Mesodermal cell (in vitro differentiated cells): Measurements from ENCODE around the gene DUSP15. TPM values are rescaled to one million over a fixed set of nuclear protein-coding genes. Genes with fewer than 3 reads are reported as not detected.
A peak's percentile ranks its signal among the peaks of the same experiment; 100 is the strongest.
"Not testable (repeated sequence)": the region's sequence is repeated elsewhere in the genome, so short reads cannot be mapped to it uniquely, and the experiment has no call there.

Experiments used
- H3K27ac ChIP-seq: 2 replicates; pipeline ENCODE4 v1.7.0; 2013; ENCODE audit warnings: mild to moderate bottlenecking, low read depth, low read length, moderate library complexity; ENCODE audit not compliant: severe bottlenecking
- H3K36me3 ChIP-seq: 2 replicates; pipeline ENCODE4 v1.7.1; 2013; ENCODE audit warnings: mild to moderate bottlenecking, low read length, moderate library complexity; ENCODE audit not compliant: control insufficient read depth, insufficient read depth
- H3K4me1 ChIP-seq: one replicate; pipeline ENCODE4 v1.7.1; 2013; ENCODE audit warnings: mild to moderate bottlenecking, low read length; ENCODE audit not compliant: insufficient read depth, control insufficient read depth, poor library complexity, severe bottlenecking
- H3K4me3 ChIP-seq: 2 replicates; pipeline ENCODE4 v1.7.0; 2013; ENCODE audit warnings: low read length, control low read depth, mild to moderate bottlenecking; ENCODE audit not compliant: insufficient read depth, poor library complexity, severe bottlenecking; ENCODE audit errors: extremely low read depth
- H3K9me3 ChIP-seq: 2 replicates; pipeline ENCODE4 v1.7.1; 2013; ENCODE audit warnings: mild to moderate bottlenecking, low read length, moderate library complexity; ENCODE audit not compliant: control insufficient read depth
- WGBS, 2 experiments: methylation state at CpG; one replicate each; pipeline ENCODE4 v1.1.5; 2013; ENCODE audit warnings: missing lambda C conversion rate in 2 of 2; ENCODE audit not compliant: insufficient coverage in 2 of 2; 5-methylcytosine and 5-hydroxymethylcytosine counted together
- polyA plus RNA-seq, 2 experiments: library from polyadenylated mRNA; stranded (reverse); fragments of 50-300 nt; gene quantifications; one replicate each; pipeline ENCODE4 v1.2.3, GENCODE V29; 2013

Gene DUSP15, protein sequence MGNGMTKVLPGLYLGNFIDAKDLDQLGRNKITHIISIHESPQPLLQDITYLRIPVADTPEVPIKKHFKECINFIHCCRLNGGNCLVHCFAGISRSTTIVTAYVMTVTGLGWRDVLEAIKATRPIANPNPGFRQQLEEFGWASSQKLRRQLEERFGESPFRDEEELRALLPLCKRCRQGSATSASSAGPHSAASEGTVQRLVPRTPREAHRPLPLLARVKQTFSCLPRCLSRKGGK
- 4.1 TPM for polyA plus RNA-seq (2013, experiment 1 of 2)
- polyA plus RNA-seq (2013, experiment 2 of 2), result 3.2 TPM

DNA sequence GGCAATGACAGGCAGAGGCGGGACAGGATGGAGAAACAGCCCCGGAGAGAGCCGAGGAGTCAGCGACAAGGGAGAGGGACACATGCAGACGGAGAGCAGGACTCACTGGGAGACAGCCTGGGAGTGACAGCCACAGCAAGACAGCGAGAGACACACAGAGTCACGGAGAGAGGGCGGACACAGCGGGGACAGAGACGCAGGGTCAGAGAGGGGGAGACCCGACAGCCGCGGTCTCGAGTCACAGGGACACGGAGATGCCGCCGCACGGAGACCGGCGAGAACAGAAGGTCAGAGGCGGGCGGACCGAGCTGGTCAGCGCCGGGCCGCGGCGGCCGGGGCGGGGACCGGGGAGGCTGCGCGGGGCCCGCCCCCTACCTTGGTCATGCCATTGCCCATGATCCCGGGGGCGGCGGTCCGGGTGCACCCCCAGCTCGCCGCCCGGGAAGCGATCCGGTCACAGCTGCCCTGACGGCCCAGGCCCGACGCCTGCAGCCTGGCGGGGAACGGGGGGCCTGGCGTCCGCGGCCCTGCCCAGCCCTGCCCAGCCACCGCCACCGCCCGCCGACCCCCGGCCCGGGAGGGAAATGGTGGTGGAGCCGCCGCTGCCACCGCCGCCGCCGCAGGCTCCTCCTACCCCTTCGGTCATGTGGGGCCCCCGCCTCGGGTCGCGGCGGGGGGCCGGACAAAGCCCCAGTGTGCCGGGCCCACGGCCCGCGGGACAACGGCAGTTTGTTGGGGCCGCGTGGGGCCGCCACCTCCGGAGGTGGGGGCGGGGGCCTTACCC is at the start of gene DUSP15, which contains the start of gene TTLL9:
Gene DUSP15, minus strand, starts transcription at position 586 of the 784 bp plus-strand sequence. Its CDS starts 190 bp downstream, at position 396.
Gene TTLL9, plus strand, starts transcription at position 693 of the 784 bp plus-strand sequence. CDS start 493 bp downstream, outside the sequence.
- Histone ChIP-seq H3K4me3 (peak within 1 kb of the TSS; percentile 56), H3K9me3 (no peaks in the 10 kb centered on the region), H3K4me1 (no peaks in the 10 kb centered on the region), H3K27ac (no peak within 1 kb of the TSS), H3K36me3 (no peaks in the 10 kb centered on the region)
- WGBS, 2 experiments, result 1% methylated on average over 53 to 76 of the region's 80 CpGs

DNA sequence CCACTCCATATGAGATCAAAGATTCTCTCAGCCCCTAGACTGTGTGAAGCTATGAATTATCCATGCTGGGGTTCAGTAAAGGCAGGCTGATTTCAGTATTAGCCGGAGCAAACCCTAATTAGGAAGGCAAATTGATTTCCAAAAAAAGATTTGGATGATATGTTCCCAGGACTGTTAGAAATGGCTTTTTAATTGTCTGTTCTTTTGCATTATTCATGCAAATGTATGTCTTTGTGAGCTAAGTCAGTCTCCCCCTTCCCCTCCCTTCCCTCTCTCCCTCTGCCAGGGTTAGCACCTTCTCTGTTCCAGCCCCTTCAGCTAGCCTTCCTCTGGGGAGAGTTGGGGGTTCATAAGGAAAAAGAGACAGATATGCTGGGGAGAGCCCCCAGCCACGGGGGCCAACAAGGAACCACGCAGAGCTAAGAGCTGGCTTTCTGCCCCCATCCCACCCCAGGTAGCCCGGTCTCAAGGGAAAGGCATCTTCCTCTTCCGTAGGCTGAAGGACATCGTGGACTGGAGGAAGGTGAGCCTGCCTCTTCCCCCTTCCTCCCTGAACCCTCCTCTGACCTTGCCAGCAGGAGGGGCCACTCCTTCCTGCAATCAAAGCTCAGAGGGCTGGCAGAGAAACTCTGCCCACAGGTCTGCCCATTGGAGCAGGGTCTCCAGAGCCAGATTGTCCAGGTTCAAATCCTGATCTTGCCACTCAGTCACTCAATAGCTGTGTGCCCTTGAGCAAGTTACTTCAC is 49.3 kb upstream of the DUSP15 start:
- H3K4me3 ChIP-seq, result no peak overlapping the region
- no peaks in the 10 kb centered on the region for H3K9me3 ChIP-seq
- H3K27ac ChIP-seq, result no peak overlapping the region
- H3K36me3 ChIP-seq, result no peaks in the 10 kb centered on the region
- H3K4me1 ChIP-seq, result peaks cover 4% of the 10 kb centered on the region
- WGBS, 2 experiments, result 50 to 86% methylated on average over 1 to 6 of the region's 6 CpGs

DNA sequence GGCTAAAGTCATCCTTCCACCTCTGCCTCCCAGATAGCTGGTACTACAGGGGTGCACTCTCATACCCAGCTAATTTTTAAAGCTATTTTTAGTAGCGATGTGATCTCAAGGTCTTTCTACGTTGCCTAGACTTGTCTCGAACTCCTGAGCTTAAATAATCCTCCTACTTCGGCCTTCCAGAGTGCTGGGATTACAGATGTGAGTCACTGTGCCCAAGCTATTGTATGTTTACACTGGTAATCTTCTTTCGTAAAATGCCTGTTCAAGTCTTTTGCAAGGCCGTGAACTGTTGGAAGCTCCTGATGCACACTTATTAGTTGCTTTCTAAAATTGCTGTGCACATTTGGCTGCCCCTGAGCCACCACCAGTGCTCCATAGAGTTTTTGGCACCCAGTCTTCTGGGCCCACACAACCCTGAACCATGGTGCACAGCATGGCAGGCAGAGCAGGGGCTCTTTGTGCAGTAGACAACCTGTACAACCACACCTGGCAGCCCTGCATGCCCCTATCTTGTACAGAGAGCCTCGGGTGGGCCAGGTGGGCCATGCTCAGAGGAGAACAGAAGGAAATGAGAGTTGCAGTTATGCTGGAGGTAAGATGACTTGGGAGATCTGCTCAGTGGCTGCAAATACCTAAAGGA is 48.3 kb upstream of the DUSP15 start:
- no peaks in the 10 kb centered on the region for H3K36me3 ChIP-seq
- 85 to 88% methylated on average over 7 of the region's 7 CpGs for WGBS, 2 experiments
- H3K4me1 ChIP-seq, result peaks cover 4% of the 10 kb centered on the region
- H3K9me3 ChIP-seq, result no peaks in the 10 kb centered on the region
- no peak overlapping the region for H3K4me3 ChIP-seq
- H3K27ac ChIP-seq, result no peak overlapping the region

DNA sequence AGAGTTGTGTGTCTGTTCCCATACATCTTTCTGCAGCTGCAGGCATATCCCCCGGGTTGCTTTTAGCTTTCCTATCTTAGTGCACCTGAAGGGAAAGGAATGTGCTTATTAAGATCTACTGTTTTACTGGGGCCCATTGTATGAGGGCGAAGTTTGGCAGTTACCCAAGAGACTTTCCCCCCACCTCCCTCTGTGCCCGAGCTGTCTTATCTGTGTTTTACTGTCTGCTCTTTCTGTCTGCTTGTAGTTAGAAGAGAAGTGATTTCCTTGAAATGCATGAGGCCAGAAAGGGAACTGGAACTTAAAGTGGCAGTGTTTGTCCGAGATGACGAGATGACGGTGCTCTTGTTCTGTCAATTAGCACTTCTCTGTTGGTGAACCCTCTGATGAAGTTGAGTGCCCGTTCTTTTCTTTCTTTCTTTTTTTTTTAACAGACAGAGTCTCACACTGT is 47.7 kb upstream of the DUSP15 start:
- not testable (repeated sequence) for H3K4me3 ChIP-seq, H3K27ac ChIP-seq, H3K36me3 ChIP-seq, H3K9me3 ChIP-seq, H3K4me1 ChIP-seq
- WGBS, 2 experiments, result 78 to 79% methylated on average over 3 to 4 of the region's 7 CpGs

DNA sequence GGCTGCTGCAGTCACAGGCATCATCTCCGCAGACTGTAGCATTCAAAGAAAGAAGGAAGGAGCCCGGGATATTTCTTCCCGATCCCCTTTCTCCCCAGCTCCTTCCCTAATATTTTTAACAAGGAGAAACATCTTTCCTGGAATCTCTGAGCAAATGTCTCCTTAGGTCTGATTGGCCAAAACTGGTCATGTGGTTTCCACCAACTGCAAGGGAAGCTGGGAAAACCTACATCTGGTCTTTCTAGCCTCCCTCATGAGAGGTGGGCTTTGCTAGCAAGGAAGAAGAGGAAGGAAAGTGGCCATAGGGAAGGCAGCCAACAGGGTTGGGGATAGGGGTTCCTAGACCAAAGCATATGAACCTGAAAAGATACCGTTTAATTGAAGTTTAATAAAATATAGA is 46.4 kb upstream of the DUSP15 start:
- H3K4me1 ChIP-seq, result peaks cover 4% of the 10 kb centered on the region
- H3K36me3 ChIP-seq, result no peaks in the 10 kb centered on the region
- H3K9me3 ChIP-seq, result no peaks in the 10 kb centered on the region
- no peak overlapping the region for H3K4me3 ChIP-seq
- 100% methylated on average over 1 of the region's 4 CpGs for WGBS, 2 experiments
- no peak overlapping the region for H3K27ac ChIP-seq

DNA sequence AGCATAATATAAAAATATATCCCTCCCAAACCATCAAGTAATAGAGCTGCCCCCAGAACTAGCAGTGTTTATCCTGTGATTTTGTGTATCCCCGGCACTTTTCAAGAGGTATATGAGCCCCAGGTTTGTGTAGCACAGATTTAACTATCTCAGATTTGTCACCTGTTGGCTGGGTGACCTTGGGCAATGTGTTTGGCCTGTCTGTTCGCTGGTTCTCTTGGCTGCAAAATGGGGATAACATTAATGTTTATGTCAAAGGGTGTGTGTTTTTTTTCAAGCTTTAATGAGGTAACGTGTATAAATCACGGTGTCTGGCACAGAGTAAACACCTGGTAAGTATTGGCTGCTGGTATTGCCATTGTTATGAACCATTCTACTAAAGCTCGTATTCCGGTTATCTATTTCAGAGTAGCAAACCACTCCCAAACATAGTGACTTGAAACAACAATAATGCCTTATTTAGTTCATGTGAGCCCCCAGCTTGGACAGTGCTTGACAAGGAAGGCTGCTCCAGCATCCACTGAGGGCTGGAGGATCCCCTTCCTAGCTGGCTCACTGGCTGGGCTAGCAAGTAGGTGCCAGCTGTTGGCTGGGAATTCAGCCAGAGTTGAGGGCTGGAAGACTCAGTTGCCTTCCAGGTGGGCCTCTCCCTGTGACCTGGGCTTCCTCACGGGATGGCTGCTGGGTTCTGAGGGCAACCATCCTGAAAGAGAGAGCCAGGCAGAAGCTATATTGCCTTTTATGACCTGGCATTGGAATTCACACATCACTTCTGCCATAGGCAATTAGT is 45.4 kb upstream of the DUSP15 start:
- H3K36me3 ChIP-seq, result no peaks in the 10 kb centered on the region
- no peak overlapping the region for H3K27ac ChIP-seq
- no peak overlapping the region for H3K4me3 ChIP-seq
- H3K4me1 ChIP-seq, result peaks cover 4% of the 10 kb centered on the region
- no peaks in the 10 kb centered on the region for H3K9me3 ChIP-seq
- WGBS, 2 experiments, result 91 to 92% methylated on average over 7 of the region's 7 CpGs

DNA sequence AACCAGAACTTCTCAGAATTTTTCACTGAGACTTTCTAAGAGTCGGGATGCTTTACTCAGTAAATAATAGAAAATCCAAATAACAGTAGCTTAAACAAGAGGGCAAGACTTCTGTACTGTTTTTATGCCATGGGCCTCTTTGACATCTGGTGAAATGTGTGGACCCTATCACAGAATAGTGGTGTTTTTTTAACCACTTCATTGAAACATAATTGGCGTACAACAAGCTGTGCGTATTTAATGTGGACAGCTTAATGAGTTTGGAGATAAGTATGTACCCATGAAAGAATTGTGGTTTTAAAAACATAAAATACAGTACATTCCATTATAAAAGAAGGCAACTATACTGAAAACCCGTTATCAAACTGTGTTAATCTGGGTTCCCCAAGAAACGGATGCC is 43.8 kb upstream of the DUSP15 start:
- H3K4me1 ChIP-seq, result peaks cover 4% of the 10 kb centered on the region
- no peaks in the 10 kb centered on the region for H3K36me3 ChIP-seq
- no peak overlapping the region for H3K4me3 ChIP-seq
- H3K27ac ChIP-seq, result no peak overlapping the region
- 76 to 86% methylated on average over 2 of the region's 5 CpGs for WGBS, 2 experiments
- H3K9me3 ChIP-seq, result no peaks in the 10 kb centered on the region

DNA sequence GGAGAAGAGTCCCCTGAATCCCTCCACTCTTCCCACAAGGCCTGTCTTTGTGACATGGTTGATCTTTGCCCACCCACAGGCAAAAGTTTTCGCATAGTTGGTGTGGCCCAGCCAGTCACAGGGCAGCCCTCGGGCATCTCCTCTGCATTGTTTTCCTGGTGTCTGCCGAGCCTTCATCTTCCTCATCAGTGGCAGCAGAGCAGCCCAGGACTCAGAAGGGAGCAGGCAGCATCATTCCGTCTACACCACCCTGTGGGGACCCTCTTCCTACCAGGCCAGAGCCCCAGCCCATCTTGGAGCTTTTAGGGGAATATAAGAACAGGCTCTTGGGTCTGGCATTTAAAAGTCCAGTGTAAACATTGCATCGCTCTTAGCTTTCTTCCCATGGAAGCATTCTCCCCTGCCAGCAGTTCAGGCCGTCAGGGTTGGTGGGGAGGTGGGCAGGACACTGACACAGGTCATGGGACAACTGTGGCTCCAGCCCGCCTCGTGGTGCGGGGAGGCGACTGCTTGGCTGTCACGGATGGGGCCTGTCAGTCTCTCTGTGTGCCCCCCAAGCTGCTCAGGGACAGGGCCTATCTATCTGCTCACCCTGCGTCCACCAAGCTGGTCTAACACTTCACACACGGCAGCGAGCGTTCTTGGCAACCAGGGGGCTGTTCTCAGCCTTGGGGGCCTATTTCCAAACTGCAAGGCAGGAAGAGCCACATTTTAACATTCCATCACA is 43.3 kb upstream of the DUSP15 start:
- peaks cover 4% of the 10 kb centered on the region for H3K4me1 ChIP-seq
- H3K27ac ChIP-seq, result no peak overlapping the region
- H3K36me3 ChIP-seq, result no peaks in the 10 kb centered on the region
- no peaks in the 10 kb centered on the region for H3K9me3 ChIP-seq
- no peak overlapping the region for H3K4me3 ChIP-seq
- WGBS, 2 experiments, result 74 to 84% methylated on average over 13 of the region's 15 CpGs

DNA sequence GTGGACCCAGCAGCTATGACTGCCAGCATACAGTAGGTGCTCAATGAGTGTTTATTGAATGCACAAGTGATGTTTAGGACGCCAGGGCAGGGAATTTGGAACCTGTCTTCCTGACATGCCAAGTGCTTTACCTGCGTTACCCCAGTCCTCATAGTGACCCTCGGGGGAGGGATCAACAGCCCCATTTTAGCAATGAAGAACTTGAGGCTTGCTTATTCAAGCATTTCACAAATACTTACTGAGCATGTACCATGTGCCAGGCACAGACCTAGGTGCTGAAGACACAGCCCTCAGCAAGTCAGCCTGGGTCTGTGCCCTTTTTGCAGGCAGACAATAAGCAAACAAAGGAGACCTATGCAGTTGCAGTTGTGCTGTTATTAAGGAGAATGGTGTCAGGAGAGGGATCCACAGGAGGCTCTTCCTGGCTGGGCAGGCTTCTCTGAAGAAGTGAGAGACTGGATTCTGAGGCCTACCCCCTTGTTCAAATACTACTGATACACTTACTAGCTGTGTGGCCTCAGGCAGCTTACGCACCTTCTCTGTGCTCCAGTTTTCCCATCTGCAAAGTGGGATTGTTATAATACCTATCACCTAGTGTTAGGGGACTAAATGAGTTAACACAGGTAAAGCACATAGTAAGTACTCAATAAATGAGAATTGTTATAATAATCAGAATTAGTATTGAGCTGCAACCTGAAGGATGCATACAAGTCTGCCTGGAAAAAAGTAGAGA is 39.9 kb upstream of the DUSP15 start:
- WGBS, 2 experiments, result 61 to 71% methylated on average over 1 to 3 of the region's 4 CpGs
- H3K9me3 ChIP-seq, result no peaks in the 10 kb centered on the region

More for the DNA sequence above, 39.9 kb upstream of the DUSP15 start:
- H3K27ac ChIP-seq, result no peak overlapping the region
- no peaks in the 10 kb centered on the region for H3K36me3 ChIP-seq
- H3K4me3 ChIP-seq, result no peak overlapping the region
- no peaks in the 10 kb centered on the region for H3K4me1 ChIP-seq
